ENCODE measurements around the gene FASTKD2.

FASTKD2 gene

DNA sequence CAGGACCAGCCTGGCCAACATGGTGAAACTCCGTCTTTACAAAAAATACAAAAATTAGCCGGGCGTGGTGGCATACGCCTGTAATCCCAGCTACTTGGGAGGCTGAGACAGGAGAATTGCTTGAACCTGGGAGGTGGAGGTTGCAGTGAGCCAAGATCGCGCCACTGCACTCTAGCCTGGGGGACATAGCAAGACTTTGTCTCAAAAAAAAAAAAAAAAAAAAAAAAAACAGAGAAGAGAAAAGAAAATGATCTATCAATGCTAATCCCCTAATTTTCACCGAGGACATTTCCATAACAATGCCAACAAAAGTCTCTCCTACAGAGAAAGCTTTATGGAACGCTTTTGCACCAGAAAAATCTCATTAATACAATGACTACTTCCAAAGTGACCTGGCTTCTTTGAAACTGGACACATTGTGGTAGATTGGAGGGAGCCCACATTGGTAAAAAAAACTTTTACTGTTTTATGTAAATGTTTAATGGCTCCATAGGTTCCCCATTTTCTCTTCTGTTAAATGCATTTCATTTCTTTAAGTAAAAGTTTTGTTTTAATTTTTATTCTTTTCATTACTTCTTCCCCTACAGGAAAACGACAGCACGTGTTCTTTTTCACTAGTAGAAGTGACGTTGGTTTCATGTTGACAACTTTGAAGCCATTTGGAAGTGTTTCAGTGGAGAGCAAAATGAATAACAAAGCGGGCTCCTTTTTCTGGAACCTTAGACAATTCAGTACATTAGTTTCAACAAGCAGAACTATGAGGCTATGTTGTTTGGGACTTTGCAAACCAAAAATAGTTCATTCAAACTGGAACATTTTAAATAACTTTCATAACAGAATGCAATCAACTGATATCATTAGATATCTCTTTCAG is 888 bp downstream of the FASTKD2 start:
- TF ChIP-seq ZNF274 (IDR thresholded peaks at IDR 0.05; ENCODE audit: low read depth, low read length): no peak
- H3K4me3 ChIP-seq (ENCODE audit: low read length): peak overlapping the region; percentile 70

DNA sequence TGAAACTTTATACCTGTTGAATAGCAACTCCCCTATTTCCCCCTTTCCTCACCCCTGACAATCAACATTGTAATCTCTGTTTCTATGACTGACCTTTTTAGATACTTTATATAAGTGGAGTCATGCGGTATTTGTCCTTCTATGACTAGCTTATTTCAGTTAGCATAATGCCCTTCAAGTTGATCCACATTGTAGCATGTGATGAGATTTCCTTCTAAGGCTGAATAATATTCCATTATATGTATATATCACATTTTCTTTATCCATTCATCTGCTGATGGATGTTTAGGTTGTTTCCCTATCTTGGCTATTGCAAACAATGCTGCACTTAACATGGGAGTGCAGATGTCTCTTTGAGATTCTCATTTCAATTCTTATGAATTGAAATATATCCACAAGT is 9.5 kb downstream of the FASTKD2 start:
- H3K4me3 ChIP-seq (ENCODE audit: low read length): no peak overlapping the region
- no peak for TF ChIP-seq ZNF274 (IDR thresholded peaks at IDR 0.05; ENCODE audit: low read depth, low read length)

DNA sequence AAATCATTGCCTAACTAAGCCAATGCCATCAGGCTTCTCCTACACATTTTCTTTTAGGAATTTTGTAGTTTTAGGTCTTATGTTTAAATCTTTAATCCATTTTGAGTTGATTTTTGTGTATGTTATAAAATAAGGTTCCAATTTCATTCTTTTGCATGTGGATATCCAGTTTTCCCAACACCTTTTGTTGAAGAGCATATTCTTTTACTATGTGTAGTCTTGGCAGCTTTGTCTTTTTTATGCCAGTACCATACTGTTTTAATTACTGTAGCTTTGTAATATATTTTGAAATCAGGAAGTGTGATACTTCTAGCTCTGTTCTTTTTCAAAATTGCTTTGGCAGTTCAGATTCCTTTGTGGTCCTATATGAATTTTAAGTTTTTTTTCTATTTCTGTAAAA is 11.0 kb downstream of the FASTKD2 start:
- TF ChIP-seq ZNF274 (IDR thresholded peaks at IDR 0.05; ENCODE audit: low read depth, low read length): no peak
- no peak overlapping the region for H3K4me3 ChIP-seq (ENCODE audit: low read length)

DNA sequence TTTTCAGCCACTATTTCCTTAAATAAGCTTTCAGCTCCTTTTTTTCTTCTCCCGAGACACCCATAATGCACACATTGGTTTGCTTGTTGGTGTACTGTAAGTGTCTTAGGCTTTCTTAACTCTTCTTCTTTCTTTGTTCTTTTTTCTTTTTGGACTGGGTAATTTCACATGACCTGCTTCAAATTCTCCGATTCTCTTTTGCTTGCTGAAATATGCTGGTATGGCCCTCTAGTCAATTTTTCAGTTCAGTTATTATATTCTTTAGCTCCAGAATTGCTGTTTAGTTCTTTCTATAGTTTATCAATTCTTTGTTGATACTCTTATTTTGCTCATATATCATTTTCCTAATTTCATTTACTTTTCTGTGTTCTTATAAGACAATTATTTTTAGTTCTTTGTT is 15.3 kb downstream of the FASTKD2 start:
- TF ChIP-seq ZNF274 (IDR thresholded peaks at IDR 0.05; ENCODE audit: low read depth, low read length): no peak

DNA sequence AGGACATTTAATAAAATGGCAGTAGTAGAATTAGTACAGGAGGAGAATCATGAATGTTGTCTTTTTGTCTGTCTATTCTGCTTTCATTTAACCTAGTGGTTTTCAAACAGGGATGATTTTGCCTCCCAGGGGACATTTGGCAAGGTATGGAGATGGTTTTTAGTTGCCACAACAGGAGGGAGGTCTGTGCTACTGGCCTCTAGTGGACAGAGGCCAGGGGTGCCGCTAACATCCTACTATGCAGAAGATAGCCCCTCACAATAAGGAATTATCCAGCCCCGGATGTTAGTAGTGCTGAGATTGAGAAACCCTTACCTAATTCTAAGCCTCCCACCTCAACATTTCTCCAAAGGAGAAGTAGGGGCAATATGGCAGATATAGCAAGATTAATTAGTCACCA is 18.3 kb downstream of the FASTKD2 start:
- no peak overlapping the region for H3K4me3 ChIP-seq (ENCODE audit: low read length)
- no peak for TF ChIP-seq ZNF274 (IDR thresholded peaks at IDR 0.05; ENCODE audit: low read depth, low read length)

More for the DNA sequence above, 15.3 kb downstream of the FASTKD2 start:
- no peak overlapping the region for H3K4me3 ChIP-seq (ENCODE audit: low read length)

DNA sequence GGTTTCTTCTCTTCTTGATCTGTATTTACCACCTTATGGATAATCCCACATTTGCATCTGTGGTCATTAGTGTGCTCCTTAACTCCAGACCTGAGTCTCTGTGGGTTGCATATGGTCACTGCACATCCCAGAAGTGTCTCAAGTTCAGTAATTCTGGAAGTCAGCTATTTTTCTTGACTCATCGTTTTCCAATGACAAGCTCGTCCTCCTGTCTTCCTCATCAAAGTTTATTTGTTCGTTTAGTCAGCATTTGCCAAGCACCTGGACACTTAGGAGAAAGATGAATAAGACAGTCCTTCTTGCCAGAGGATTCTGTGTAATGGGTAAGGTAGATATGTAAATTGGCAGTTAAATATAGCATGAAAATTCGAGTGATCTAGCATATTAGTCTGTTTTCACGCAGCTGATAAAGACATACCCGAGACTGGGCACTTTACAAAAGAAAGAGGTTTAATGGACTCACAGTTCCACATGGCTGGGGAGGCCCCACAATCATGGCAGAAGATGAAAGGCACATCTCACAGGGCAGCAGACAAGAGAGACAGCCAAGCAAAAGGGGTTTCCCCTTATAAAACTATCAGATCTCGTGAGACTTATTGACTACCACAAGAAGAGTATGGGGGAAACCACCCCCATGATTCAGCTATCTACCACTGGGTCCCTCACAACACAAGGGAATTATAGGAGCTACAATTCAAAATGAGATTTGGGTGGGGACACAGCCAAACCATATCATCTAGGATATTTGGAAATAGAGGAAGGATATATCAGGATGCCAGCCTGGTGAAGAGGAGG is 19.4 kb downstream of the FASTKD2 start:
- TF ChIP-seq ZNF274 (IDR thresholded peaks at IDR 0.05; ENCODE audit: low read depth, low read length): no peak
- H3K4me3 ChIP-seq (ENCODE audit: low read length): no peak overlapping the region

DNA sequence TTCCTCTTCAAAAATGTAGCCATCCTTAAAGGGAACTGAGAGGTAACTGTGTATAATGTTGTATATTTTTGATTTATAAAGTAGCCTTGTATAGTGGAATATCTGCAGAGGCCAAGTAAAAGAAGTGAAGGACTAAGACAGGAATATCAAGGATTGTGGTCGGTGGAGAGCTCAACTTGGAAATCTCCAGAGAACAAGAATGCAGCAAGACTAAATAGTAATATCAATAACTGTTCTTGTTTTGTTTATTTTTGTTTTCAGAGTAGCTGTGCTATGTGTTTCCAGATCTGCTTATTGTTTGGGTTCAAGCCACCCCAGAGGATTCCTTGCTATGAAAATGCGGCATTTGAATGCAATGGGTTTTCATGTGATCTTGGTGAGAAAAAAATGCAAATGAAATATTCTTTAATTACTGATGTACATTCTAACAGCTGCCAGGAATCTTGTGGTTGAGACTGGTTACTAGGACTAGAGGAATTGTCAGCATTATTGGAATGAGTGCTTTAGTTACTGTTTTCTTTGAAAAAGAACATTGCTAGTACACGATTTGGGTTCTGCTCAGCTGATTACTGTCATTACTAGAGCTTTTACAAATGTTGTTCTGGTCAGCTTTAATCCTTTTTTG is 25.0 kb downstream of the FASTKD2 start:
- no peak overlapping the region for H3K4me3 ChIP-seq (ENCODE audit: low read length)
- TF ChIP-seq ZNF274 (IDR thresholded peaks at IDR 0.05; ENCODE audit: low read depth, low read length): no peak

DNA sequence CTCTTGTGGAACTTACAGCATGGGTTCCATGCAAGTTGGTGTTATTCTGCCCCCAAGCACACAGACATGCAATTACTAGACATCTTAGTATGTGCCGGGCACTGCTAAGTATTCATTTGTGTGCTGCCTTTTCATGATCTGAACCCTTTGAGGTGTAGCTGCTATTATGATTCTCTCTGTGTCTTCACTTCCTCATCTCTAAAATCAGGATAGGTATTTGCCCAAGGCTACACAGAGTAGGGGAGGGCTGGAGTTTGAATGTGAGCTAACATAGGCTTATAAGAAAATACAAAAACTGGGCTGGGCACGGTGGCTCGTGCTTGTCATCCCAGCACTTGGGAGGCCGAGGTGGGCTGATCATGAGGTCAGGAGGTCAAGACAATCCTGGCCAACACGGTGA is 27.2 kb downstream of the FASTKD2 start:
- H3K4me3 ChIP-seq (ENCODE audit: low read length): no peak overlapping the region
- no peak for TF ChIP-seq ZNF274 (IDR thresholded peaks at IDR 0.05; ENCODE audit: low read depth, low read length)

DNA sequence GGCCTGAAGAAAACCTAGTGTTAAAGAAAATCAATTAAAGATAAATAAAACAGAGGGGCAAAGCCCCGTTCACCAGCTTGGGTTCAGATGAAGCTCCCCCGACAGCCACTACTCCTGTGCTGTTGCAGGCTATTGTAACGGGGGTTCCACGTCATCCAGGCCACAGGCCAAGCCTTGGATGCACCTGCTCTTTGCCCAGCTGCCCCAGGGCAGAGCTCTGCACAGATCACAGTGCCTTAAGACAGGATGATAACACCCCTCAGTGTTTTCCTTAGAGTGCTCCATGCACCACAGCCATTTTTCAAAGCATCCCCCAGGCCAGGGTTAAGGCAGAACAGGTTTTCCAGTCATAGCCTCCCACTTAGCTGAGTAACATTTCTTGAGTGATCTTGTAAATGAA is 32.0 kb downstream of the FASTKD2 start:
- TF ChIP-seq ZNF274 (IDR thresholded peaks at IDR 0.05; ENCODE audit: low read depth, low read length): no peak
- no peak overlapping the region for H3K4me3 ChIP-seq (ENCODE audit: low read length)

DNA sequence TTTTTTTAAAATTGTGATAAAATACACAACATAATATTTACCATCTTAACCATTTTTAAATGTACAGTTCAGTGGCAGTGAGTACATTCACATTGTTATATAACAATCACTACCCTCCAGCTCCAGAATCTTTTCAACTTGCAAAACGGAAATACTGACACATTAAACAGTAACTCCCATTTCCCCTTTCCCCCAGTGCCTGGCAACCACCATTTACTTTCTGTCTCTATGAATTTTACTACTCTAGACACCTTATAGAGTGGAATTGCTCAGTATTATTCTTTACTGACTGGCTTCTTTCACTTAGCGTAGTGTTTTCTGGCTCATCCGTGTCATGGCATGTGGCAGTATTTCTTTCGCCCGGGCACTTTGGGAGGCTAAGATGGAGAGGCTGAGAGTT is 32.6 kb downstream of the FASTKD2 start:
- H3K4me3 ChIP-seq (ENCODE audit: low read length): no peak overlapping the region
- no peak for TF ChIP-seq ZNF274 (IDR thresholded peaks at IDR 0.05; ENCODE audit: low read depth, low read length)

DNA sequence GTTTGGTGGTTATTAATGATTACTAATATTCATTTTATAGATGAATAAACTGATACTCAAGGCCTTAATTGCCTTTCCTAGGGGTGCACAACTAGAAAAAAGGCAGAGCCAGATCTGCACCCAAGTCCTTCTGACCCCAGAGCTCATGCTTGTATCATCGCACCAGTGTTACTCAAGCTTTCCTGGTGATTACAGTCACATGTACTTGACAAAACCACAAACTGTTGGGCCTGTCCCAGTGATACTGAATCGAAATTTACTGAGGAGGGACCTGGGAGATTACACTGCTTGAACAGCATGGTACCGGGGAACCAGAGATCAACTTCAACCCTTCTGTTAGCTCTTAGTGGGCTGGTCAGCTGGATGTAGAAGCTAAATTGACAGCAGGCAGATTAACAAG is 33.7 kb downstream of the FASTKD2 start:
- TF ChIP-seq ZNF274 (IDR thresholded peaks at IDR 0.05; ENCODE audit: low read depth, low read length): no peak

DNA sequence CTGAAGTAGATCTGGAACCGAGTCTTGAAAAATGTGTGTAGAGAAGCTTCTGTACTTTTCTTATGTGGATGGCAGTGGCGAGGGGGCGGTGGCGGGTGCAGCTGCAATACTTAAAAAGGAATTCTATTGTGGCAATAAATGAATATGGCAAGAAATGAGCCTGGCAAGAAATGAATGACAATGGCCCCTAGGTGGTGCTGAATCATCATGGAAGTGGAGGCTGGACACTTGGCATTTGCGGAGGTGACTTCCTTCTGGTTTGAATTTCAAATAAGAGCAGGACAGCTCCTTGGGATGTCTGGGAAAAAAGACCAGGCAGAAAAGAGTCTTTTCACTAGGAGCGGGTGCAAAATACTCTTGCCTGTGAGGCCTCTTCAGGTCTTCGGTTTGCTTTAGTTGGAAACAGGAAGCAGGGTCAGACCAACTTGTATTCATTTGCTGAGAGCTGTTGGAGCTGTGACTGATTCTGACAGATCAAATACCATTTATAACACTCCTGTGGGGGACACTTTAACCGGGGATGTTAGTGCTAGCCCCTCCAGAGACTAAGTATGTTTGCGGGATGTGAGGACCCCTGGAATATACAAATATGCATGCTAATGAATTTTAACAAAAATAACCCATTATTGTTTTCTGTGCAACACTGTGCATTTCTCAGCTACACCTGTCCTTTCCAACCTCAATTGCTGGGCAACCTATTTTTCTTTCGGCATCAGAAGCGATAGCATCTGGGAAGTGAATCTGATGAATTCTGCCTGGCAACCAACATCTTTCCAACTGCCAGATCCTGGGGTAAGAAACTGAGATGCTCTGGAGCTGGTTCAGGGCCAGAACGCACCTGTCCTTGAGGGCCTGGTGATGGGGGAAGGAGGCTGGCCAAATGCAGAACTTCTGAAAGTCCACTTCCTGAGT is 35.4 kb downstream of the FASTKD2 start:
- H3K4me3 ChIP-seq (ENCODE audit: low read length): no peak overlapping the region
- no peak for TF ChIP-seq ZNF274 (IDR thresholded peaks at IDR 0.05; ENCODE audit: low read depth, low read length)

More for the DNA sequence above, 33.7 kb downstream of the FASTKD2 start:
- no peak overlapping the region for H3K4me3 ChIP-seq (ENCODE audit: low read length)

DNA sequence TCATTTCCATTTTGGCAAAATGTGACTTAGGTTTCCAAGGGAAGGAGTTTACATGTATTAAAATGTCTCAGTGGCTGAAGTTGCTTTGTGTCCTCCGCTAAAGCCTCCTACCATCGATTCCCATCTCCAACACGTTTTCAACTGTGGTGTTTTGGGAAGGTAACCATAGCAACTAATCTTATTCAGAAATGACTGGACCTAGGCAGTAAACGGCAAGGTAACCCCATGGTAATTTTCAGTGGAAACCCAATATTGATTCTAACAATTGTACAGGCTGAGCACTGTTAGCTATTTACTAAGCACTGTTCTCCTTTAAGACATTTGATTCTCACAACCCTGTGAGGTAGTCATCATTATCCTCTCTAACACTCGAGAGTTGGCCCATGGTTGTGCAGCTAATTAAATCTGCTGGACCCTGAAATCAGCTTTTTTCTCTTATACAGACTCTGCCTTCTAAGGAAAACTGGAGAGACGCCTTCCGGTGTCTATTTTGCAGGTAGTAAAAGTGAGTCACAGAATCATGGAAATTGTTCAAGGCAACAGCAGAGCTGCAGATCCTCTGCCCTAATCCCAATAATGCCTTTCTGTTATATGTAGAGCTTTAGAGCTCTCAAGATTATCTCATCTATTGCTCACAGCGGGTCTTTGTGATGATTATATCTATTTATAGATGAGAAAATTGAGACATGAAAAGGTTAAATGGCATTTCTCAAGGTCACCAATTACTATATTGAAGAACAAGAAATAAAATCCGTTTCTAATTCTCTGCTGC is 36.2 kb downstream of the FASTKD2 start:
- H3K4me3 ChIP-seq (ENCODE audit: low read length): no peak overlapping the region
- no peak for TF ChIP-seq ZNF274 (IDR thresholded peaks at IDR 0.05; ENCODE audit: low read depth, low read length)
